DND-41 (cell line): Measurements from ENCODE around the gene RTN1.

Source experiments
- EZH2 ChIP-seq: IDR thresholded peaks from 3 replicates; pipeline ENCODE4 v1.6.1; 2012; ENCODE audit warnings: borderline replicate concordance, low read depth, mild to moderate bottlenecking, moderate library complexity, low read length, inconsistent platforms; ENCODE audit not compliant: severe bottlenecking
- TF ChIP-seq, protein P1 (sequence below): IDR thresholded peaks from 2 replicates; pipeline ENCODE4 v1.5.1; 2012; ENCODE audit warnings: borderline replicate concordance, low read length, moderate library complexity, mild to moderate bottlenecking; ENCODE audit not compliant: poor library complexity, severe bottlenecking; ENCODE audit errors: extremely low read depth

DNA sequence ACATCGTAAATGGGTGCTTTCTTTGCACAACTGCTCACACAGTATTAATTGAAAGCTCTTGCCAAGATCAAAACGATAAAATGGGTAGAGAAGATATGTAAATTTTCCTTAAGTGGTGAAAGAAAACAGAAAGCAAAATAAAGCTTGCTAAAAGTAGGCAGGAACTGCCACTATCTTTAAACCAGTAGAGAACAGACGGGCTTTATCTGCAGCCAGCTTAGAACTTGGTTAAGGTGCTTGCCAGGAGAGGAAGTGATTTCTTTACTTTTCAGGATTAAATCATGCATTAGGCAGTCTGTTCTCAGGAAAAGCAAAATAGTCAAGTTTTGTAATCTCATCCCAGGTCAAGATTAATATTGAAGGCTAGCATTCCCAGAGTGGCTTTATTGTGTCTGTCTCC is 237.1 kb downstream of the RTN1 start:
- TF ChIP-seq, protein P1, sequence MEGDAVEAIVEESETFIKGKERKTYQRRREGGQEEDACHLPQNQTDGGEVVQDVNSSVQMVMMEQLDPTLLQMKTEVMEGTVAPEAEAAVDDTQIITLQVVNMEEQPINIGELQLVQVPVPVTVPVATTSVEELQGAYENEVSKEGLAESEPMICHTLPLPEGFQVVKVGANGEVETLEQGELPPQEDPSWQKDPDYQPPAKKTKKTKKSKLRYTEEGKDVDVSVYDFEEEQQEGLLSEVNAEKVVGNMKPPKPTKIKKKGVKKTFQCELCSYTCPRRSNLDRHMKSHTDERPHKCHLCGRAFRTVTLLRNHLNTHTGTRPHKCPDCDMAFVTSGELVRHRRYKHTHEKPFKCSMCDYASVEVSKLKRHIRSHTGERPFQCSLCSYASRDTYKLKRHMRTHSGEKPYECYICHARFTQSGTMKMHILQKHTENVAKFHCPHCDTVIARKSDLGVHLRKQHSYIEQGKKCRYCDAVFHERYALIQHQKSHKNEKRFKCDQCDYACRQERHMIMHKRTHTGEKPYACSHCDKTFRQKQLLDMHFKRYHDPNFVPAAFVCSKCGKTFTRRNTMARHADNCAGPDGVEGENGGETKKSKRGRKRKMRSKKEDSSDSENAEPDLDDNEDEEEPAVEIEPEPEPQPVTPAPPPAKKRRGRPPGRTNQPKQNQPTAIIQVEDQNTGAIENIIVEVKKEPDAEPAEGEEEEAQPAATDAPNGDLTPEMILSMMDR: no peak
- no peak for TF ChIP-seq EZH2
